Stimulated activated CD4-positive, alpha-beta T cell treated with anti-CD3 and anti-CD28 coated beads, Interleukin-4, amount 100 ng/mL, for 48 hours (primary cell): ENCODE results near the gene GRK3.

Source experiments
- DNase-seq, 2 donors: peaks; one replicate each; pipeline ENCODE4 v3.0.0-alpha.2; 2020; ENCODE audit warnings: low read depth in 2 of 2

GRK3 gene

DNA sequence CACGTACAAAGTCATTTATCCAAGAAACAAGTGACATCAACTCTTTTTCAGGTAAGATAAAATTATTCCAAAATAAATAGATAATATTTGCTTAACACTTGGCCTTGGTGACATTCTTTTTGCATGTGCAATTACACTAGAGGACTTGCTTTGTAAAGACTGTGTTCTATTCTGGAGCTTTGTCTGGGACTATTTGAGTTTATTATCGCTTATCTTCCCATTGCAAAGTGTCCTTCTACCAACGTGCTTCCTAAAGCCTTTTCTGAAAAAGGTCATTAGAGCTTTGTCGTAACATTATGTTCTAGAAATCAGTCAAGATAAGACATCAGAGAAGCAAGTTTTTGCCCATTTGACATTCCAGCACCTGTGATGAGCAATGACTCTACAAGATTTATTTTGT, 99.2 kb downstream of the GRK3 start:
- no peak for DNase-seq

DNA sequence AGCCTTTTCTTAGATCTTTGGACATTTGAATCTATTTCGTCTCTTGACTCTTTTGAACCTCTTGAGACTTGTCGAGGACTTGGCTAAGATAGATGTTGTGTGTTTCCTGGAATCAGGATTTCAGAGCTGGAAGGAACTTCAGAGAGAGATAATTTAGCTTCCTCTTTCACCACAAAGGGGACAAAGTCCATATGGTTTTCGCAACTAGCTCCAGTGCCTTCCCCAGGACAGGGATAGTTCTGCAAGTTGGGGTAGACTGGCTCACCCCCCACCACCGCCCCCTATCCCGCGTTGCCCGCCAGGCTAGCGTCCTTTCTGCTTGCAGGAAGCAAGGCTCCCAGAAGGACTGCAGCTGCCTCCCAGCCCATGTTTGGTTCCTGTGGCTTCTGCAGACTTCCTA, 101.8 kb downstream of the GRK3 start:
- no peak for DNase-seq

DNA sequence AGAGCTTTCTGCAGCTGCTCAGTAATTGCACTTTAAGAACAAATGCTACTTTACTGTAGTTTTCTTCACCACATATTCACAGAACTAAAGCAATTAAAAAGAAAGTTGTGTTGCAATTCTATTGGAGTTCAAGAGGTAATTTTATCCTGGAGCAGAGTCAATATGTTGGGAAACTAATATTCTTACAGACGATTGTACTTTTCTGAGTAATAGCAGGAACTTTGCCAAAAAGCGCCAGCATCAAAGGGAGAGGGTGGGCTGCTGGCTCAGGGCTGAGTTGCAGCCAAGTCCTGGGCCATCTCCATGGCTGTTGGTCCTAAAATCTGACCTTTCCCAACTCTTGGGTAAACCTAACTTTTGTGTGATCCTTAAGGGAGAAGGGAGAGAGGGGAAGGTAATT, 104.0 kb downstream of the GRK3 start:
- no peak for DNase-seq

DNA sequence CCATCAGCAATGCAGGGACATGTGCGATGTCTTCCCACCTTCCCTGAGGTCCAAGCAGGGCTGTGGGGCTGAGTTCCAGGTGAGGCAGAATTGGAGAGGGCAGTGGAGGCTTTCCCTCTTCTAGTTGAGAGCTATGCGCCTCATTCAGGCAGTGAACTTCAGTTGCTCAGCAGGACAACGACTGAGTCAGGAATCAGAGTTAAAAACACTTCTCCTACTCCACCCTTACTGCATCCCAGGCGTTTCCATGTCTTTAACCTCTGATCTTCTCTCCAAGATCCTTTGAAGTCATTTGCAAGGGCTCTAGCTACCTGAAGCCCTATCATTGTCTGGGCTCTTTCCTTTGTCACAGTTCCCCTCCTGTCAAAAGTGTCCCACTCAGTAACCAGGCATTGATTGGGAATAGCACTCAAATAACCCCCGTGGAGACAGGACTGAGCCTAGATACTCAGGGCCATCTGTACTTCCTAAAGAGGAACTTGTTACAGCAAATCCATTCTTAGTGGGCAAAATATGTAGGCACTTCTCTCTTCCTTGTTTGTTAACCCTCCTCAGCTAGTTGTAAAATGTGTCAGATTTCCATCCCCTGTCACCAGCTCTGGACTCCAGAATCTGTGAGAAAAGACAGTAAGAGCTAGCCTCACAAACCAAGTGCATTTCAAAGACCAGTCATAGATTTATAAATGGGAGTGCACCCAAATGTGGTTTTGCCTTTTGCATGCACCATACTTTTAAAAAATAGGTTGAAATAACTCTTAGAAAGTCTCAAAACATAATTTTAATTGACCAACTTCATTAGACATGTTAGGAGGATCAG, 105.0 kb downstream of the GRK3 start:
- DNase-seq, result no peak

DNA sequence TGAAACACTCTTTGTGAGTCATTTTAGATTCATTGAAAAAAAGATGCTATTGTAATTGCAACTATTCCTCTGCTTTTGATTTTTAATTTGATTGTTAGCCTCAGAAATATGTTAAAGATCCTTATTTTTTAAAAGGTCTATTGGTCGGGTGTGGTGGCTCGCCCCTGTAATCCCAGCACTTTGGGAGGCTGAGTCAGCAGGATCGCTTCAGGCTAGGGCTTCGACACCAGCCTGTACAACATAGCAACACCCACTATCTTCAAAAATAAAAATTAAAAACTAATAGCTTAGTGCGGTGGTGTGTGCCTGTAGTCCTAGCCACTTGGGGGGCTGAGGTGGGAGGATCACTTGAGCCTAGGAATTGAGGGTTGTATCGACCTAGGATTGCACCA, 105.6 kb downstream of the GRK3 start:
- DNase-seq, result no peak

DNA sequence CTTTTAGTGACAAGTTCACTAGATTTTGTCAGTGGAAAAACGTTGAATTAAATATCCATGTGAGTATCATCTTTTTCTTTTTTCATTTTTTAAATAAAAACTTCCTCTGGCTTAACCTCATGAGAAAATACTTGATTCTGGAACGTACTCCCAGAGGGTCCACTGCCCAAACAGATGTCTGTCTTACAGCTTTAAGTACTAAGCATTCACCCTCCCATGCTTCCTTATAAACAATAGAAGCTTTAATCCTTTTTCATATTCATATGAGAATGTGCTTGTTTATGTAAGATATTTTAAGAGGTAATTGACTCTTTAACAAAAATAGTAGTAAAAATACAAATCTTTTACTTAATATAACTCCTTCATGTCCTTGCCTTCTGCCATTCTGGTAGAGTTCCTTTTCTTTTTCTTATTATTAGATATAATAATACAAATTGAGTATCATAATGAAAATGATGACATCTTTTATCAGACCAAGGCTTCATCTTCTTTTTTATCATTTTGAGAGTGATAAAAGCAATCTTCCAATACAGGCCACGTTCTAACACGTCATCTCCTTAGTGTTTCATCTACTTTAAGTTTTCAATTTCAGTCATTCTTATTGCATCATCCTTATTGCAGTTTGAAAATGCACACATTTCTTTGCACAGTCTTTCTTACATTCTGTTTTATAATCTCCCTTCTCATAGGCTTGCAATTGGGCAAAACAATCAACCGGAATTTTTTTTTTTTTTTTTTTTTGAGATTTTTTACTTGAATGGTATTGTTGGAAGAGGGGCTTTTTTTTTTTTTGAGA, 108.0 kb downstream of the GRK3 start:
- DNase-seq, result no peak

DNA sequence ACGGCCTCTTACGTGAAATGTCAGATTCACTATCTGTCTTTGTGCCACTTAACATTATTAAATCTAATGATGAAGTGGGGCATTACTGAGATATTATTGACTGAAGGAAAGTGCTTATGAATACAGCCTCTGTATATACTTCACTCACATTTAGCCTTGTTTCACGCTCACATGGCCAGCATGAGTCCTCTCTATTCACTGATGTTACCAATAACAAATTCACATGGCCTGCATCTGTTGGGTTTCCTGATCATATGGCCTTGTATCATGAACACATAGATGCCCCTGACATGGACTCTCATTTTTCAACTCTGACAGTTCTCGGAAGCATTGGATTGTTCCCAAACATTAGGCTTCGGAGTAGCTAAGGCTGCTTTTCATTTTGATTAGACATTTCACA, 109.2 kb downstream of the GRK3 start:
- no peak for DNase-seq

DNA sequence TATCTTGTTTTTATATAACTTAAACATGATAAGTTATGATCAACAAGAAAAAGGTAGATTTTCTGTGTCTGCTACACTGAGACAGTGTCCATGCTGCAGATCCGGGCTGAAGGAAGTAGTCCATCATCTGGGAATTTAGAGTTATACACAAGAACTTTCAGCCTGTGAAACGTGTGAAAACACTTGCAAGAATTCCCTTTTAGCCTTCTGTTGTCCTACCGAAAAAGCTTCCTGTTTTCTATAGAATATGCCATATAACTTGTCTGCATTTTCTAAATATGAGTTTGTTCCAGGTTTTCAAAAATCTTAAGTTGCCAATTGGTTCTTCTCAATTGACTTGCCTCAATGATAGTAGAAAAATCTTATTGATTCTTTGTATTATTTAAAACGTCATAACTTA, 113.2 kb downstream of the GRK3 start:
- no peak for DNase-seq

DNA sequence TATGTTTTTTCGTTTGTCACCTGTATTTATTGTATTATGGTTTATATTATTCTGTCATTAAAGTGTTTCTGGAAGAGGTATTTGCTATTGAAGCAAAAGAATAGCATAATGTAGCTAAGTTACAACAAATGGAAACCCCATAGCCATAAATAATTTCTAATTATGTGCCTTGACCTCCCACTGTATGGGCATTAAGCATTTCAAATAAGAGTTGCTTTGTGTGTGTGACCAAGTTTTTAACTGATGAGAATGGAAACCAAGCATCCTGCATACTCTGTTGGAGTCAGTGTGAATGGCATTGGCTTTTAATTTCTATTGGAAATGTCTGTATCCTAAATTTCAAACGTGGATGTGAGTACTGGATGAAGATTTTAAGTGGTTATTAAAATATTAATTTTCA, 115.6 kb downstream of the GRK3 start:
- no peak for DNase-seq

DNA sequence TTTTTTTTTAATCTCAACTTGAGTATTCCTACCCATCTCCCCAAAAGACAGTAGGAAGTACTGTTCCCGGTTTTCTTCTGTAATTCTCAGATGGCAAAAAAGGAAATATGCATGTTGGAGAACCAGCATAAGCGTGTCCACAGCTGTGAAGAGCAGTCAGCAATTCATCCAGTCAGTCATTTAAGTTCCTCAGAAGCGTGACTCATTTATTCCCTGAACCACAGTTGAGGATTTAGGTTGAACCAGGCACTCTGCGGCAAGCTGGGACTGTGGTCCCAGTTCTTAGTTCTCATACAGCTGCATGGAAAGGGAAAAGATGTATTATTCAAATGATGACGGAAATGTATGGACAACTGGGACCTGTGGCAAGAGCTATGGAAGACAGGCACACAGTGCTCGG, 116.5 kb downstream of the GRK3 start:
- no peak for DNase-seq

DNA sequence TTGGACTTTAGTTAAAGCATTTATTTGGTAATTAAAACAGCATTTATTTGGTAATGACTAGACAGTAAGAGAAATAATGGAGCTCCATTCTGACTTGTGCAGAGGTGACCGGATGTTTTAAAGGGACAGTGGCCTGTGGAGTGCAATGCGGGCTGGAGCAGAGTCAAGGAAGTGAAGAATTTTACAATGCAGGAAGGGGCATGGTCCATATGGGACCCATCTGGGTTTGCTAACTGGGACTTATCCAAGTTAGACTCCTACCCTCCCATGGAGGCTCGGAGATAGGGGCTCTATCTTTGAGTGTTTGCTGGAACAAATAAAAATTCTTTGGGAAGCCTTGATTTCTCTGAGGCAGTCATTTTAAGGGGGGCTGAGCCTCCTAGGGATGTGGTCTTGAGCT, 117.6 kb downstream of the GRK3 start:
- DNase-seq, result no peak

DNA sequence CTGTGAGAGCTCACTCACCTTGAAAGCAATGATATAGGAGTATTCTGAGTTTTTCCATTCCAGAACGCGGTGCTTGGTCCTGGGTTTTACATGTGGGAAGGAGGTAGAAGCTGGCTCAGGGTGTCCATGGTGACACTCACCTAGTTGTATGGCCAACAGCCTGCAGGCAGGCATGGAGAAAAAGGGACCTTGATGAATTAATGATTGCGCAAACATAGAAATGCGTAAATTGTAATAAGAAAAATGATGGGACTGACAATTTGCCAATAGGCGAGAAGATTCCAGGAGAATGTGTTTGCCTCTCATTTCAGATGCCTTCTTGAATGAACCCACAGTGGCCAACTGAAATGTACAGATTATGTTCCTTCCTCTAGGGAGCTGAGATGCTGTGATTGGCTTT, 124.2 kb downstream of the GRK3 start:
- no peak for DNase-seq

DNA sequence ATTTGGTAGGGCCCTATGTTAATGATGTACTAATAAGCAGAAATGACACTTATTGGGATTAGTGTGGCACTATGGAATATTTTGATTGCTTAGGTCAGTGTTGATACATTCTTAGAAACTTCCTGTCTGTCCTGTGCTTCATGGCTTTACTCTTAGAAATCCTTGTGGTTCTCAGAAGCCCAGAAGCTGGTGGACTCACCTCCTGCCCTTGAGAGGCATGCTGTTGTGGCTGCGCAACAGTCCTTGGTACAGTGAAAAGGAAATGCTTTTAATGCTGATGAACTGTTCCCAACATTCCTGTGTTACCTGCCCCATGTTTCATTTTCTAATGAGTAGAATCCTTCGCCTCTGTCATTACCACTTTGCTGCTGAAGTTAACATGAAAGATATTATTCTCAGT, 125.2 kb downstream of the GRK3 start:
- DNase-seq, result no peak

DNA sequence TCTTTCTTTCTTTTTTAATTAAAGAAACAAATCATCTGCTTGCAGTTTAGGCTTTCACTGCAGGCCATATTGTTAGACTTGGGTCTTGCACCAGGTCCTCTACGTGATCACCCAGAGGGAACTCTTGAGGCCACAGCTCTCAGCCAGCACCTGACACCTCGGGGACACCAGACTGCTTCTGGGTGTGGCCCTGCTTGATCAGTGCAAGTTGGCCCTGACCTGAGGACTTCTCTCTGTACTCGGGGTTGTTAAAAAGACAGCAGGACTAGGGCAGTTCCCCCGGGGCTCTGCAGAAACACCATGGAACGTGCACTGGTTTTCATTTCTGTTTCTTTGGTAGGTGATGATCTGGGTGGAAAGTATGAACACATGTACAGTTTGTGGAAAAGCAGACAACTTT, 126.3 kb downstream of the GRK3 start:
- DNase-seq, result no peak

DNA sequence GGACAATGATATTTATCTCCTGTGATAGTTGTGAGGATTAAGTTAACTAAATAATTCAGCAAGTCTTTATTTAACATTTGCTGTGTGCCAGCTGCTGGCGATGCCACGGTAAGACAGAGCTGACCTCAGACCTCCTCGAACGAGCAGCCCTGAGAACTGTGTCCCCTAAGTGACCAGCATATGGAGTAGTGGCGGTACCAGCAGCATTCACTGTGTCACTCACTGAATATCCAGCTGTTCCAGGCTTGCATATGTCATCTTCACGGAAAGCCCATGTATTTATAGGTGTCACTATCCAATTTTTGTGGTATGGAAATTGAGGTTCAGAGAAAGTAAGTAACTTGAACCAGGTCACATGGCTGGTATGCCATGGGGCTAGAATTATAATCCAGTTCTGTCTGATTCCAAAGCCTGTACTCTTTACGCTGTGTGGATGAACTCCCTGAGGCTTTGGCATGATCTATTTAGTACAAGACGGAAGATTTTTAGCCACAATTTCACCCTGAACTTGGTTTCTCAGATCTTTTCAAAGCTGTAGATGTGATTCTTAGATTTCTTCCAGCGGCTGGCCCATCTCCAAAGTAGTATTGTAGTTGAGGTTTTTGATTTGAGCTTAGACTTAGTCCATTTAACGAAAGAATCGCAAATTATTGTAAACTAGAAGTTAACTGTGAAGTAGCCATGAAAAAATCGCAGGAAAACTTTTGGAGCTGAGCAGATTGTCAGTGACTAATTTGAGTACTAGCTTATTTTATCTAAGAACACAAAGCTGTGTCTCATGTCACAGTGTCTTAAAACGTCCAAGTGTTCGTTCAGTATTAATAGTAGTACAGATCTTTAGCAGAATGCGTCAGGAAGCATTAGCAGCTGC, 128.2 kb downstream of the GRK3 start:
- DNase-seq, result no peak

DNA sequence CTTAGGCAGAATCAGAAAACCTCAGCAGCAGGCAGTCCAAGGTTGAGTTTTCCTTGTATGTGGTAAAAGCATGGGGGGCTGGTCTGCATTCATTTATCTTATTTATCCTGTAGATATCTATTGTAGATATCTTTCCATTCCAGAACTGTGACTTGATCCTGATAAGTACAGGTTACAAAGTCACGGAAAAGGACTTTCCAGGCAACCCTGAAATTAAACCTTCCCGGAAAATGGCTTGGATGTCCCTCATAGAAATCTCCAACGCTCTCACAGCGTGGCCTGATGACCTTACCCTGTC, 128.7 kb downstream of the GRK3 start:
- DNase-seq, result no peak

DNA sequence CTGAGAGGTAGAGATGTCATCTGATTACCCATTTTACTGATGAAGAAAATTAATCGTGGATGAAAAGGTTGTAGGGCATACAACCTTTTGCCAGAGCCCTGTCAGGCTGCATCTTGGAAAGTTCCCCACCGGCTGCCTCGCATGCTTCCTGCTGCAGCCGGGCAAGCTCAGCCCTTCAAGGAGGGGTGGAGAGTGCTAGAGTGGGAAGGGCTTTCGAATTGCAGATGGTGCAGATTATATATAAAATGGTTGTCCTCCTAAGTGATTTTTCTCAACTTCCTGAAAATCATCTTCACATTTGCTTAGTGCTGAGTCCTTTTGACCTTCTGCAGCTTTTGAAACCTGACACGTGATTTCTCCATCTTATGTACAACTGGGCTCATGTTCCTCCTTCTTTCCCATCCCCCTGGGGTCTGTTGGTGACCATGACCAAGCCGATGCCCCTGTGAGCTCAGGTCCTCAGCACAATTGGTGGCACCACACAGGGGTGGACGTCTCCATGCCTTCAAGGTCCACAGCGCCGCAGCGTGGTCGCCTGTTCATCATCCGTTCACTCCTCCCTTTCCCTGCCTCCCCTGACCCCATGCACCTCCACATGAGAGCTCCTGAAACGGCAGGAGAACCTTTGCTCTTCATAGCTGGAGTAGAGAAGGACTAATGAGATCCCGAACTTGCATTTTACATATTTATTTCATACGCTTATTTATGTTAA, 129.9 kb downstream of the GRK3 start:
- no peak for DNase-seq

DNA sequence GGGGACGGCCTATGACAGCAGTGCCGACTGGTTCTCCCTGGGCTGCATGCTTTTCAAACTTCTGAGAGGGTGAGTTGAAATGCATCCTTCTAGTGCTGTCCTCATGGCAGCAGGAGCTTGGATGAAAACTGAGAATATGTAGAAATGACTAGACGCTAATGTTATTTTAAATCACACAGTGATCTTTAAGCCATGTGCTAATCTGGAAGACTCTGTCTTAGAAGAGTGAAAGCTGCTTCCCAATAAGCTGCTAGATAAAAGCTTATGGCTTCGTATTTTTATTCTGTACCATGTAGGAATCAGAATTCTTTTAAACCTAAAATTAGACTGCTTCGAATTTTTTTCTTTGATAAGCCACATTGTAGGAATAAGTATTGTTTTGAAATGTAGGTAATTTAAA, 130.7 kb downstream of the GRK3 start:
- DNase-seq, result no peak

DNA sequence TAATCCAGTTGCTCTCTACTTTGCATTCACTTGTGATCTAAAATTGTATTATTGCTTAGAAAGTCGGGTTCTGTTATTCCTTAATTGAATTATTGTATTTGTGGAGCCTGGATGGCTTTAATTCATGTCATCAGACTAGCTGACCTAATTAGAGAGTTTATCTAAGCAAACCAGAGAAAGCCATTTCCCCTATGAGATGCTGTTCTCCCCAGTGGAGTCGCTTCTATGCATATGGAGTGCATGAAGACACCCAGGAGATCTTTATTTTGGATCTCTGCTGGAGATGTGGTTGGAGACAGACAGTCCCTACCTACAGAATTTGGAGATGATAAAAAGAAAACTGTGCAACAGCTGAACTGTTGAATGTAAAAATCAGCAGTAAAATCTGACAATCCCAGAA, 132.3 kb downstream of the GRK3 start:
- no peak for DNase-seq

DNA sequence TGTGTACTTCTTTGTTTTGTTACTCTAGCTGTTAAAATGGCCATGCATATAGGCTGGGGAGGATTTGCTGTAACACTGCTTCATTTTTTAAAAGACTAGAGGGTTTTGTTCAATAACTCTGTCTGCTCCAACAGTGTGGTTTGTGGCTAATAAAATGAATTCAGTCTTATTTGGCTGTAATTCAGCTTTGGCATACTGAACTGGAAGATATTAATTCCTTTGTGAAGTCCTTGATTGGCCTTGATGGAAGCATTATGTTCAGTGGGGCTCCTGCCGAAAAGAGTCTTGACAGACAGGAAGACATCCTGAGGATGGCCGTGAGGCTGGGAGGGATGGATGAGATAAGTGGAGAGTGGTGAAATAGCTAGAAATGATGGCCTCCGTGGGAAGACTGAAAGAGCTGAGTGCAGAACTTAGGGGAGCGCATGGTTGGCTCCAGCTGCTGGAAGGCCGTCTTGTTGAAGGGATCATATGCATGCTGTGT, 132.7 kb downstream of the GRK3 start:
- DNase-seq, result no peak

DNA sequence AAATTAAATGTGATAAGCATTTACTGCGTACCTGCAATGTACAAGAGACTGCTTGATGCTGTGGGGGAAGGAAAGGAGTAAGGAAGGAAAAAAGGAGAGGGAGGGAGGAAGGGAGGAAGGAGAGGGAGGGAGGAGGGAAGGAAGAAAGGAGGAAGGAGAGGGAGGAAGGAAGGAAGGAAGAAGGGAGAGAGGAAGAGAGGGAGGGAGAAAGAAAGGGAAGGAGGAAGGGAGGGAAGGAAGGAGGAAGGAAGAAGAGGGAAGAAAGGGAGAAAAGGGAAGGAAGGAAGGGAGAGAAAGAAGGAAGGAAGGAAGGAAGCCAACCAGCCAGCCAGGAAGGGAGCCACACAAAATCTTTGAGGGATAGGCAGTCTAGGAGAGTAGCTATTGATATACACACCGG, 133.5 kb downstream of the GRK3 start:
- DNase-seq, result no peak

DNA sequence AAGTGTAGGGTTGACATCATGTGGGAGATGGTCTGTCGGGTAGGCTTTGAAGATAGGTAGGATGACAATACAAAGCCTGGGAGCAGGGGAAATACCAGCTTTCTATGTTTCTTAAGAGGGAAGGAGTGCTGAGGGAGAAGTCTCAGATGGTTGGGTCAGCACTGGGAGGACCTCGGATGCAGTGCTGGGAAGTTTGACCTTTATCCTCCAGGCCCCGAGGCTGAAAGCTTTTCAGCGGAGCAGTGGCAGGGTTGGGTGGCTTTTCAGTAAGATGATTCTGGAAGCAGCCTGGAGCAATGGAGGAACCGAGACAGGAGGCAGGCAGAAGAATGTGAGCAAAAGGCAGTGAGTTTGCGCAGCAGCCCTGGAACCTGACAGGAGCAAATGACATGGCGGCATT, 134.0 kb downstream of the GRK3 start:
- DNase-seq, result no peak
